Stimulated activated naive B cell treated with anti-CD40 and anti-IgM and Interleukin-4, amounts not matched to agents 10 μg/mL and 1 μg/mL and 100 μg/mL, for 72 hours (primary cell): ENCODE results near the gene PRR19.

Experiments used
- ATAC-seq, 2 donors: fragments of 150-1000 bp; cut with Tn5 transposase; replicated peaks; 2 replicates each; pipeline ENCODE4 v1.10.0; 2021; ENCODE audit warnings: moderate library complexity in 1 of 2
- DNase-seq: peaks from one replicate; pipeline ENCODE4 v3.0.0; 2021
- H3K27ac Mint-ChIP-seq: one replicate; pipeline ENCODE4 v1.8.0; 2022; ENCODE audit warnings: mild to moderate bottlenecking, mixed read lengths
- H3K27me3 Mint-ChIP-seq, 2 donors: one replicate each; pipeline ENCODE4 v1.8.0; 2022; ENCODE audit warnings: mixed read lengths in 2 of 2
- H3K36me3 Mint-ChIP-seq, 2 donors: one replicate each; pipeline ENCODE4 v1.8.0; 2022; ENCODE audit warnings: mixed read lengths in 2 of 2, mild to moderate bottlenecking in 1 of 2
- H3K4me1 Mint-ChIP-seq, 2 donors: one replicate each; pipeline ENCODE4 v1.8.0; 2022; ENCODE audit warnings: mixed read lengths in 2 of 2, mild to moderate bottlenecking in 1 of 2
- H3K4me3 Mint-ChIP-seq, 2 donors: one replicate each; pipeline ENCODE4 v1.8.0; 2022; ENCODE audit warnings: mild to moderate bottlenecking in 2 of 2, mixed read lengths in 2 of 2, moderate library complexity in 1 of 2
- H3K9me3 Mint-ChIP-seq, 2 donors: one replicate each; pipeline ENCODE4 v1.8.0; 2022; ENCODE audit warnings: mixed read lengths in 2 of 2, mild to moderate bottlenecking in 1 of 2

Gene PRR19

DNA sequence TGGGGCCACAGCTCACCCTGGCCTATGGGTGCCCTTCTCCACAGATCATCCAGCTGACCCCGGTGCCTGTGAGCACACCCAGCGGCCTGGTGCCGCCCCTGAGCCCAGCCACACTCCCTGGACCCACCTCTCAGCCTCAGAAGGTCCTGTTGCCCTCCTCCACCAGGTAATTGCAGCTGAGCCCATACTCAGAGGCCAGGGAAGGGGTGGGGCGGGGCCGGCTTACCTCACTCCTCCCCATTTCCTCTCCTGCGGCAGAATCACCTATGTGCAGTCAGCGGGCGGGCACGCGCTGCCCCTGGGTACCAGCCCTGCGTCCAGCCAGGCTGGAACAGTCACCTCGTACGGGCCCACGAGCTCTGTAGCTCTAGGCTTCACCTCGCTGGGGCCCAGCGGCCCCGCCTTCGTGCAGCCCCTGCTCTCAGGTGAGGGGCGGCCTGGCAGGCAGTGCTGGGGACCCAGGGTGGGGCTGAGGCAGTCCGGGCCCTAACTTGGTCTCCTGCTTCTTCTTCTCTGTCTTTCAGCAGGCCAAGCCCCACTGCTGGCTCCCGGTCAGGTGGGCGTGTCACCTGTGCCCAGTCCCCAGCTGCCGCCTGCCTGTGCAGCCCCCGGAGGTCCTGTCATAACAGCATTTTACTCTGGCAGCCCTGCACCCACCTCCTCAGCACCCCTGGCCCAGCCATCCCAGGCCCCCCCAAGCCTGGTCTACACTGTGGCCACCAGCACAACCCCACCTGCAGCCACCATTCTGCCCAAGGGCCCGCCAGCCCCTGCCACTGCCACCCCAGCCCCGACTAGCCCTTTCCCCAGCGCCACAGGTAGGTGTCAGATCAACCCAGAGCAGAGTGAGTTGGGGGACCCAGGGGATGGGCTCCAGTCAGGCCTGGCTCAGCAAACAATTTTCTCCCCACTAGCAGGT, 9.6 kb upstream of the PRR19 start:
- H3K9me3 Mint-ChIP-seq, result no peaks in the 10 kb centered on the region
- H3K27ac Mint-ChIP-seq, result no peak overlapping the region
- peaks cover 27 to 46% of the 10 kb centered on the region in 2 donors for H3K36me3 Mint-ChIP-seq
- H3K4me3 Mint-ChIP-seq, result no peak overlapping the region
- H3K27me3 Mint-ChIP-seq, result no peaks in the 10 kb centered on the region
- peaks cover 21 to 24% of the 10 kb centered on the region in 2 donors for H3K4me1 Mint-ChIP-seq
- ATAC-seq (no peak), DNase-seq (no peak)

DNA sequence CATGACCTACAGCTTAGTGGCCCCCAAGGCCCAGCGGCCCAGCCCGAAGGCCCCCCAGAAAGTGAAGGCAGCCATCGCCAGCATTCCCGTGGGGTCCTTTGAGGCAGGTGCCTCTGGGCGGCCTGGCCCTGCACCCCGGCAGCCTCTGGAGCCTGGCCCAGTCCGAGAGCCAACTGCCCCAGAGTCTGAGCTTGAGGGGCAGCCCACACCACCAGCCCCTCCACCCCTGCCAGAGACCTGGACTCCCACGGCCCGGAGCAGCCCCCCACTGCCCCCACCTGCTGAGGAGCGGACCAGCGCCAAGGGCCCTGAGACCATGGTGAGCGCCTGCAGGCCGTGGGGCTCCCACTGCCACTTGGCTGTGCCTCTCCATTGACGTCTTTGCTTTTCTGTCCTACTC, 9.0 kb upstream of the PRR19 start:
- no peak for DNase-seq
- ATAC-seq, result no peak
- no peak overlapping the region for H3K27ac Mint-ChIP-seq
- no peaks in the 10 kb centered on the region for H3K9me3 Mint-ChIP-seq
- H3K4me1 Mint-ChIP-seq, result peaks cover 21 to 24% of the 10 kb centered on the region in 2 donors
- H3K36me3 Mint-ChIP-seq, result peaks cover 27 to 46% of the 10 kb centered on the region in 2 donors
- H3K4me3 Mint-ChIP-seq, result peak overlapping the region in 1 of 2 donors; percentile 17
- H3K27me3 Mint-ChIP-seq, result no peaks in the 10 kb centered on the region

- no peak for ATAC-seq
- H3K27me3 Mint-ChIP-seq, result no peaks in the 10 kb centered on the region
- H3K4me1 Mint-ChIP-seq, result peaks cover 18 to 21% of the 10 kb centered on the region in 2 donors
- H3K36me3 Mint-ChIP-seq, result peaks cover 25 to 44% of the 10 kb centered on the region in 2 donors
- no peak overlapping the region for H3K27ac Mint-ChIP-seq
- no peak for DNase-seq
- H3K9me3 Mint-ChIP-seq, result no peaks in the 10 kb centered on the region
- H3K4me3 Mint-ChIP-seq, result peak overlapping the region in 1 of 2 donors; percentile 17
These were observed 8.4 kb upstream of the PRR19 start for GRCh38 chr19:42293540-42293939.

GRCh38 chr19:42293948-42294347, 8.0 kb upstream of the PRR19 start:
- Mint-ChIP-seq H3K9me3 (no peaks in the 10 kb centered on the region), H3K4me1 (peaks cover 18% of the 10 kb centered on the region in 2 donors), H3K27ac (no peak overlapping the region), H3K36me3 (peaks cover 25 to 43% of the 10 kb centered on the region in 2 donors), H3K4me3 (no peak overlapping the region), H3K27me3 (no peaks in the 10 kb centered on the region)
- ATAC-seq, result no peak
- DNase-seq, result no peak

- H3K4me3 Mint-ChIP-seq, result no peak overlapping the region
- ATAC-seq, result no peak
- H3K36me3 Mint-ChIP-seq, result peaks cover 24 to 41% of the 10 kb centered on the region in 2 donors
- peaks cover 18% of the 10 kb centered on the region in 2 donors for H3K4me1 Mint-ChIP-seq
- no peak for DNase-seq
- no peaks in the 10 kb centered on the region for H3K27me3 Mint-ChIP-seq
- no peaks in the 10 kb centered on the region for H3K9me3 Mint-ChIP-seq
- H3K27ac Mint-ChIP-seq, result no peak overlapping the region
These were observed 7.3 kb upstream of the PRR19 start for GRCh38 chr19:42294471-42295137.

DNA sequence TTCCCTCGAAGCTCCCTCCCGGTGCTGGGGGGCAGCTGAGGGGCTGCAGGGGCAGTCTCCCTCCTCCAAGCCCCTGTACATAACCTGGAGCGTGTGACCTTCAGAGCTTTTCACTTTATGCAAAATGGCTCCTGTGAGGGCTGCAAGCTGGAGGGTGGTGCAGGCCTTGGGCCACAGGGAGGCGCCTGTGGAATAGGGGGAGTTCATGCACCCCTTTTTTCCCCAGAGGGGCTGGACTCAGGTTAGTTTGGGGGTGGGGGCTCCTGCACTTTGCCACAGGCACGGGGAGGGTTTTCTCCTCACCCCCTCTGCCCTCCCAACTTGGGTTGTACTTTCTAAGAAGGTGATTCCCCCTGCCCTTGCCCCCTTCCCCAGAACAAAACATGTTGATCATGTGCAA, 6.6 kb upstream of the PRR19 start:
- Mint-ChIP-seq H3K9me3 (no peaks in the 10 kb centered on the region), H3K4me1 (peaks cover 18% of the 10 kb centered on the region in 2 donors), H3K27me3 (no peaks in the 10 kb centered on the region), H3K27ac (peak overlapping the region; percentile 81), H3K4me3 (no peak overlapping the region), H3K36me3 (peaks cover 26 to 43% of the 10 kb centered on the region in 2 donors)
- ATAC-seq (no peak), DNase-seq (no peak)

DNA sequence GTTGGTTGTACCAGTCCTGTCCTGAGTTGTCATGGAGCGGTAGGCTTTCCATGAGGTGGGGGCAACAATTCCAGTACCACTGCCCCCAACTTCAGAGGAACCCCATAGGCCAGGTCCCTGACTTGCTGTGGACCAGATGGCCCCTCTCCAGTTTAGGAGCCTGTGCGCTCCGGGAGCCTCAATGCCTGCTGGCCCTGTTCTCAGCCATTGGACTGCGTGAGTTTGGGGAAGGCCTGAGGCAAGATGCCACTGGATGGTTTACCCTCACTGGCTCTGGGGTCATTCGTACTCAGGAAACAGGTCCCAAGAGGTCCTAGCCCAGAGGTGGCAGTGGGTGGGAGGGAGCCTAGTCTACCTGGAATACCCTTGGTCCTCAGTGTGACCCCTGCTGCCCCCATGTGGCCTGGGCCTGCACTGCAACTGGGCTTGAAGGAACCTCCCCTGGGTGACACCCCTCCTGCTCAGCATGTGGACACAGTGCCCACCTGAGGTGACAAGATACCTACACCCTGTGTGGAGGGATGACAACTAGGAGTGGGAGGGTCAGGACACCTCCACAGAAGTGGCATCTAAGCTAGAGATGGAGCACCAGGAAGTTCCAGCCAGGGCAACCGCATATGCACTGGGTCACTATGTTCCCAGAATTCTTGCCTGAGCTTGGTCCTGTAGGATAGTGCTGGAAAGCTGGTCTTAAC, 6.0 kb upstream of the PRR19 start:
- Mint-ChIP-seq H3K9me3 (no peaks in the 10 kb centered on the region), H3K4me3 (no peak overlapping the region), H3K4me1 (peaks cover 18 to 19% of the 10 kb centered on the region in 2 donors), H3K36me3 (peaks cover 24 to 43% of the 10 kb centered on the region in 2 donors), H3K27ac (peak overlapping the region; percentile 75), H3K27me3 (no peaks in the 10 kb centered on the region)
- DNase-seq (peak; percentile 80), ATAC-seq (peak; percentile 85 to 88)

- Mint-ChIP-seq H3K4me1 (peaks cover 16 to 22% of the 10 kb centered on the region in 2 donors), H3K27ac (no peak overlapping the region), H3K36me3 (peaks cover 16 to 33% of the 10 kb centered on the region in 2 donors), H3K4me3 (no peak overlapping the region), H3K9me3 (no peaks in the 10 kb centered on the region), H3K27me3 (no peaks in the 10 kb centered on the region)
- no peak for DNase-seq
- ATAC-seq, result no peak
These were observed 4.9 kb upstream of the PRR19 start for GRCh38 chr19:42297039-42297438.

DNA sequence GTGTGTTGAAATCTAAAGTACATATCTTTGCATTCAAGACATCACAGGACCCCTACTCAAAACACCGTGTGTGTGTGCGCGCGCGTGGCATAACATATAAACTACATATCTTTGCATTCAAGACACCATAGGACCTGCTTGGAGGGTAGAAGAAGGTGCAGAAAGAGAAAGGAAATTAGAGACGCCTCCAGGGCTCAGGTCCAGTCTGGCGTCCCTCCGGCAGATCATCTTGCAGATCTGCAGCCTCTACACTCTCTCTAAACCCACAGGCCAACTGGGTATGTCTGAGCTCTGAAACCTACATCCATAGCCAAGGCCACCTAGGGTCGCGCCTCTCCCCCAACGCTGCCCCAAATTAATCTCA, 1.2 kb downstream of the PRR19 start:
- H3K27me3 Mint-ChIP-seq, result no peaks in the 10 kb centered on the region
- peak overlapping the region; percentile 91 to 93 for H3K4me3 Mint-ChIP-seq
- H3K4me1 Mint-ChIP-seq, result peaks cover 17 to 27% of the 10 kb centered on the region in 2 donors
- H3K36me3 Mint-ChIP-seq, result peaks cover 4 to 5% of the 10 kb centered on the region in 2 donors
- no peak for DNase-seq
- H3K27ac Mint-ChIP-seq, result peak overlapping the region; percentile 88
- ATAC-seq, result no peak
- peaks cover 0 to 2% of the 10 kb centered on the region in 2 donors for H3K9me3 Mint-ChIP-seq

- Mint-ChIP-seq H3K9me3 (peaks cover 0 to 2% of the 10 kb centered on the region in 2 donors), H3K4me1 (peaks cover 17 to 27% of the 10 kb centered on the region in 2 donors), H3K27me3 (no peaks in the 10 kb centered on the region), H3K27ac (no peak overlapping the region), H3K4me3 (peak overlapping the region in 1 of 2 donors; percentile 91), H3K36me3 (peaks cover 4 to 5% of the 10 kb centered on the region in 2 donors)
- ATAC-seq (no peak), DNase-seq (no peak)
These were observed 1.9 kb downstream of the PRR19 start for GRCh38 chr19:42303876-42304275.

- DNase-seq (no peak), ATAC-seq (no peak)
- H3K27ac Mint-ChIP-seq, result peak overlapping the region; percentile 9
- peaks cover 14 to 21% of the 10 kb centered on the region in 2 donors for H3K4me1 Mint-ChIP-seq
- H3K4me3 Mint-ChIP-seq, result no peak overlapping the region
- peaks cover 12 to 13% of the 10 kb centered on the region in 2 donors for H3K27me3 Mint-ChIP-seq
- H3K9me3 Mint-ChIP-seq, result peaks cover 0 to 2% of the 10 kb centered on the region in 2 donors
- no peaks in the 10 kb centered on the region for H3K36me3 Mint-ChIP-seq
These were observed 4.7 kb downstream of the PRR19 start for GRCh38 chr19:42306646-42307045.

- H3K27me3 Mint-ChIP-seq, result peaks cover 38 to 43% of the 10 kb centered on the region in 2 donors
- H3K27ac Mint-ChIP-seq, result no peak overlapping the region
- H3K4me1 Mint-ChIP-seq, result peaks cover 9 to 20% of the 10 kb centered on the region in 2 donors
- no peak for DNase-seq
- no peaks in the 10 kb centered on the region for H3K36me3 Mint-ChIP-seq
- peaks cover 0 to 2% of the 10 kb centered on the region in 2 donors for H3K9me3 Mint-ChIP-seq
- no peak overlapping the region for H3K4me3 Mint-ChIP-seq
- no peak for ATAC-seq
These were observed 7.8 kb downstream of the PRR19 start for GRCh38 chr19:42309686-42310085.

DNA sequence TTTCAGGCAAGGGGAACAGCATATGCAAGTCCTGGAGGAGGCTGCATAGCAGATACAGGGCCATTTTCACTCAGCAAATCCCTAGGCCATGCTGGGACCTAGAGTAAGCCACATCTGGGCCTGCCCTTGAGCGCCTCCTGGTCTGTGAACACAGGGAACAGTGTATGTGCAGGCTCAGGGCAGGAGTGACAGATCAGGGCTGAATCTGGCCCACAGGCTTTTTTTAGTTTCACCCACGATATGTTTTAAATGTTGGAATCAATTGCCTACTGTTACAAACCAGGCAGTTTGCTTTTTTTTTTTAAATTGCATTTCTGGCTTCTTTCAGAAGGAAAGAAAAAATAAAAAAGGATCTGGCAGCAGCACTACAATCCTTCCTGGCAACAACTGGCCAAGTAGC, 9.7 kb downstream of the PRR19 start:
- Mint-ChIP-seq H3K27ac (no peak overlapping the region), H3K9me3 (peaks cover 0 to 2% of the 10 kb centered on the region in 2 donors), H3K27me3 (peaks cover 45 to 58% of the 10 kb centered on the region in 2 donors), H3K4me3 (no peak overlapping the region), H3K4me1 (peaks cover 9 to 21% of the 10 kb centered on the region in 2 donors), H3K36me3 (no peaks in the 10 kb centered on the region)
- DNase-seq (no peak), ATAC-seq (no peak)

DNA sequence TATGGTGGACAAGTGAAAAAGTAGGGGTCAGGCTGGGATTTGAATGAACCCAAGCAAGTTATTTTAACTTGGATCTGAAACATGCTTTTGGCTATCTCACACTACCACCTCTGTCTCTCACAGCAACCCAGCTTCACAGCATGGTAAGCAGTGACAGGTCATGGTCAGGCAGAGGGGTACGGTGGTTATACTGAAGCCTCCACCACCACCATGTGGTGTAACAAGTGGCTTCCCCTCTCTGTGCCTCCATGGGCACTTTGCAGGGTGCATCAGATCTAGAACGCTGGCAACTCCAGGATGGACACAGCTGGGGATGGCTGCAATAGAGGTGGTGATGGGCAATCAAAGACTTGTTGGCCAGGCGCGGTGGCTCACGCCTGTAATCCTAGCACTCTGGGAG, 10.4 kb downstream of the PRR19 start:
- H3K9me3 Mint-ChIP-seq, result no peaks in the 10 kb centered on the region
- H3K27ac Mint-ChIP-seq, result no peak overlapping the region
- H3K4me3 Mint-ChIP-seq, result peak overlapping the region; percentile 81 to 83
- H3K4me1 Mint-ChIP-seq, result peaks cover 12 to 28% of the 10 kb centered on the region in 2 donors
- no peak for DNase-seq
- no peaks in the 10 kb centered on the region for H3K36me3 Mint-ChIP-seq
- no peak for ATAC-seq
- peaks cover 45 to 64% of the 10 kb centered on the region in 2 donors for H3K27me3 Mint-ChIP-seq
